Adrenal gland (tissue), 5 donors: ENCODE measurements around the gene PRDX2.

Experiments
- POLR2A ChIP-seq, 2 donors: fragments of 450-650 bp; IDR thresholded peaks; one replicate each; pipeline ENCODE4 v1.6.1; 2017; ENCODE audit warnings: antibody characterized with exemption in 2 of 2, mild to moderate bottlenecking in 2 of 2, moderate library complexity in 1 of 2
- TF ChIP-seq, protein P1 (sequence below), 6 experiments: fragments of 450-650 bp in 4 of 6; fragments of 200-600 bp in 2 of 6; sonication (generic) in 1 of 6; IDR thresholded peaks; 1 replicate in 5 of 6; 2 replicates in 1 of 6; pipeline versions ENCODE4 v1.5.1 to v1.8.0; 2016 to 2021; ENCODE audit warnings: antibody characterized with exemption in 6 of 6, mild to moderate bottlenecking in 2 of 6, moderate library complexity in 1 of 6
- donor health status: DM: no; HTN: no; CAD: no.

DNA sequence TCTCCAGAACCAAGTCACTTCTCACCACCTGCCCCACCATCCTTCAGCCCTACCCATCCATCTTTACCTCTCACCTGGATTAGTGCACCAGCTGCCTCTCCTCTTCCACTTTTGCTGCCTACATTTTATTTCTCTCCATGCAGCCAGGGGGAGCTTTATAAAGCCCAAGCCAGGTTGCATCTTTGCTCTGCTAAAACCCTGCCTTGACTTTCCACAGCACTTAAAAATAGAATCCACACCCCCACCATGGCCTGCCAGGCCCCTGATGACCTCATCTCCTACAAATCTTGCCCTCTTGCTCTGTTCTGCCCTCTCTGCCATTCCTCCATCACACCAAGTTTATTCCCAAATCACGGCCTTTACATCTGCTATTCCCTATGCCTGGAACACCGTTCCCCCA is 28.0 kb downstream of the PRDX2 start:
- TF ChIP-seq, protein P1, sequence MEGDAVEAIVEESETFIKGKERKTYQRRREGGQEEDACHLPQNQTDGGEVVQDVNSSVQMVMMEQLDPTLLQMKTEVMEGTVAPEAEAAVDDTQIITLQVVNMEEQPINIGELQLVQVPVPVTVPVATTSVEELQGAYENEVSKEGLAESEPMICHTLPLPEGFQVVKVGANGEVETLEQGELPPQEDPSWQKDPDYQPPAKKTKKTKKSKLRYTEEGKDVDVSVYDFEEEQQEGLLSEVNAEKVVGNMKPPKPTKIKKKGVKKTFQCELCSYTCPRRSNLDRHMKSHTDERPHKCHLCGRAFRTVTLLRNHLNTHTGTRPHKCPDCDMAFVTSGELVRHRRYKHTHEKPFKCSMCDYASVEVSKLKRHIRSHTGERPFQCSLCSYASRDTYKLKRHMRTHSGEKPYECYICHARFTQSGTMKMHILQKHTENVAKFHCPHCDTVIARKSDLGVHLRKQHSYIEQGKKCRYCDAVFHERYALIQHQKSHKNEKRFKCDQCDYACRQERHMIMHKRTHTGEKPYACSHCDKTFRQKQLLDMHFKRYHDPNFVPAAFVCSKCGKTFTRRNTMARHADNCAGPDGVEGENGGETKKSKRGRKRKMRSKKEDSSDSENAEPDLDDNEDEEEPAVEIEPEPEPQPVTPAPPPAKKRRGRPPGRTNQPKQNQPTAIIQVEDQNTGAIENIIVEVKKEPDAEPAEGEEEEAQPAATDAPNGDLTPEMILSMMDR (IDR thresholded peaks at IDR 0.05): no peak
- no peak for TF ChIP-seq POLR2A (IDR thresholded peaks at IDR 0.05)
